ENCODE measurements around the gene MORN1. TPM values are rescaled to one million over a fixed set of nuclear protein-coding genes. Genes with fewer than 3 reads are reported as not detected.

MORN1 gene
- total RNA-seq, 1 donor from 2014 or later: 9.1 TPM

GRCh38 chr1:2323451-2323974 lies 67.8 kb downstream of the MORN1 start:
- intact Hi-C loops (cut with micrococcal nuclease): no loop called here

DNA sequence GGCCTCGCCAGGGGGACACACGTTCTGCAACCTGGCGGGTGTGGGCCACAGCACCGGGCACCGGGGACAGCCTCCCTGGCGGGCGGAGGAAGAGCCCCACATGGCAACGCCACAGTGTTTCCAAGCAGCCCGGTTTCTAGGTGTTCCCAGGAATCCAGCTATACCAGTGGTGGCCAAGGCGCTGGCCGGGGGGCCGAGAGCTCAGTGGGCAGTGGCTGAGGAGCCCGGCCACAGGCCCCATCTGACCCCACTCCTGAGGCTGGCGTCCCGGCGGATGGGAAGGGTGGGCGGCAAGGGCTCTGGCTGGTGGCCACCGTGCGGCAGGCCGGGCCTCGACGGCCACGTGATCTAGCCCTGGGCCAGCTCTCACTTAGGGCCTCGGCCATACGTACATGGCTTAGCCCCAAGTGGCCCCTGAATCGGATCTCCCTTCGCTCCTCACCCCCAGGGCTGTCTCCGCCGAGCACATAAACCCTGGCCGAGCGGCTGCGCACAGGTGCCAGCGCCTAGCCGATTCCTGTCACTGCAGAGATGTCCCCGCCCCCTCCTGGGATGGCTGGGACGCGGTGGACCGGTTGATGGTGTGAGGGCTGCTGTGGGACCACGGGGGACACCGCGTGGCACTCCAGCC lies 68.7 kb downstream of the MORN1 start:
- intact Hi-C loops (cut with micrococcal nuclease): no loop called here

GRCh38 chr1:2322065-2322571 lies 69.2 kb downstream of the MORN1 start:
- intact Hi-C loops (cut with micrococcal nuclease): no loop called here

DNA sequence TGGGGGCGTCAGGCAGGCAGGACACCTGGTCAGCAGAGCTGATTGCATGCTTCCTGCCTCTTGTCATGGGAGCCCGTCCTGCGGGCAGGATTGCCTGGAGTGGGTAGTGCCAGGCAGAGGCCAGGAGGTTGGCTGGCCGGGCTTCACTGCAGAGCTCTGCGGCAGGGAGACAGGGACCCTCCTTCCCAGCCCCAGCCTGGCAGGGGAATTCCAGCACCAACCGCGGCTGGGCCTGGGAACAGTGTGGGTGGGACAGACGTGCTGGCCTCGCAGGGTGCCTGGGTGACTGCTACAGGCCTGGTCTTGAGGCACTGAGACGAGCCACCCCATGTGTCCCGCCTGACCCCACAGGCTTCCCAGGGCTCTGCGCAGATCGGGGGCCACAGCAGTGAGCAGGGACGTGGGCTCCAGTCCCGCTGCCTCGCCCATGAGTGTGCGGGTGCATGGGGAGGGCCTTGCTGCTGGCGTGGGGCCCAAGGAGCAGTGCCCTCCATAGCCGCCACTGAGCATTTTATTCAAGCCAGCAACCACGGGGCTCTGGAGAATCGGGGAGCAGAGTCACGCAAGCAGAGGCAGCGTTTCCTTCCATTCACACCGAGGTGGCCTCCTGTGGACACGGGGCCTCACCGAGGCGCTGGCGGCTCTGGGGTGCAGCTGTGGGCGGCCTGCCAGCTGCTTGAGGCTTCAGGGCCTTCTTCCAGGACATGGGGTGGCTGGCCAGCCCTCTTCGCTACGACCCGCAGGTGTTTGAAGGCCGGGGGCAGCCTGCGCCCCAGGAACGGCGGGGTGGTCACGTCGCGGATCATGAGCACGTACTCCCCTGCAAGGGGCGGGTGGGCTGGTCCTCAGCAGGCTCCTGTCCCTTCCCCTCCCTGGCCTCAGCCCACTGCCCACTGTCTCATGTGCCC lies 70.3 kb downstream of the MORN1 start:
- intact Hi-C loops (cut with micrococcal nuclease): no loop called here

GRCh38 chr1:2320006-2320405 lies 71.3 kb downstream of the MORN1 start:
- intact Hi-C loops (cut with micrococcal nuclease): no loop called here

- intact Hi-C loops (cut with micrococcal nuclease): no loop called here
Measured at GRCh38 chr1:2319291-2319690, 72.1 kb downstream of the MORN1 start.

GRCh38 chr1:2318314-2319278 lies 72.8 kb downstream of the MORN1 start:
- intact Hi-C loops (cut with micrococcal nuclease): no loop called here

- intact Hi-C loops (cut with micrococcal nuclease): no loop called here
Measured at GRCh38 chr1:2317230-2318065, 73.9 kb downstream of the MORN1 start.

- intact Hi-C loops (cut with micrococcal nuclease): no loop called here
Measured at GRCh38 chr1:2316451-2316961, 74.8 kb downstream of the MORN1 start.

GRCh38 chr1:2315674-2316450 lies 75.5 kb downstream of the MORN1 start:
- intact Hi-C loops (cut with micrococcal nuclease): no loop called here

DNA sequence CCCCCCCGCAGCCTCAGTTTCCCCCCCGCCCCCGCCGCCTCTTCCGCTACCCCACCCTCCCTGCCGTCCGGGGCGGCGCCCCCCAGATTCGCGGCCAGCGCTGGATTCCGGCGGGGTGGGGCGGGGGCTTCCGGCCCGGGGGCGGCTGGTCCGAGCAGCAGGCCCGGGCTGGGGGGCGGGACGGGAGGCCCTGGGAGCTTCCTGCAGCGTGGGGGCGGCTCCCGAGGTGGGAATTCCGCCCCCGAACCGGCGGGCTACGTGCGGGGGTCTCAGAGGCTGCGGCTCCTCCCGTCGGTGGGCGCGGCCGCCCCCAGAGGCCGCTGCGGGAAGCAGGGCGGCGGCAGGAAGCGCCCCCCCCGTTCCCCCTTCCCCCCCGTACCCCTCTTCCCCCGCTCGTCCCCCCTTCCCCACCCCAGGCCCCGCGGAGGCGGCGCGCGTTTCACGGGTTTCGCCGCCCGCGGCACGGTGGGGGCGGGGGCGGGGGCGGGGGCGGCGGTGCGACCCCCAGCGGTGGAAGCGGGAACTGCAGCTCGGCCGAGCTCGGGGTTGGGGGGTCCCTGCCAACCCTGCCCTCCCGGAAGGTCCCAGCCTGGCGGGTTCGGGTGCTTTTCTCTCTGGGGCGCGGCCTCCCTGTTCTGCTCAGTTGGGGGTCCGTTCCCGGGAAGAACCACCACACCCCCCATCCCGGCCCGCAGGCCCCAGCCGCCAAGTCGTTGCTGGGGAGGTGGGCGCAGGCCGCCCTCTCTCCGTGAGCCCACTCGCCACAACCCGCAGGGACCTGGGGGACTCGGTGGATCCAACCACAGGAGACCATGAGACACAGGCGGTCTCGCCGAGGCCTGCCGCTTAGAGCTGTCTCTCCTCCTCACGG lies 76.3 kb downstream of the MORN1 start:
- intact Hi-C loops (cut with micrococcal nuclease): no loop called here

DNA sequence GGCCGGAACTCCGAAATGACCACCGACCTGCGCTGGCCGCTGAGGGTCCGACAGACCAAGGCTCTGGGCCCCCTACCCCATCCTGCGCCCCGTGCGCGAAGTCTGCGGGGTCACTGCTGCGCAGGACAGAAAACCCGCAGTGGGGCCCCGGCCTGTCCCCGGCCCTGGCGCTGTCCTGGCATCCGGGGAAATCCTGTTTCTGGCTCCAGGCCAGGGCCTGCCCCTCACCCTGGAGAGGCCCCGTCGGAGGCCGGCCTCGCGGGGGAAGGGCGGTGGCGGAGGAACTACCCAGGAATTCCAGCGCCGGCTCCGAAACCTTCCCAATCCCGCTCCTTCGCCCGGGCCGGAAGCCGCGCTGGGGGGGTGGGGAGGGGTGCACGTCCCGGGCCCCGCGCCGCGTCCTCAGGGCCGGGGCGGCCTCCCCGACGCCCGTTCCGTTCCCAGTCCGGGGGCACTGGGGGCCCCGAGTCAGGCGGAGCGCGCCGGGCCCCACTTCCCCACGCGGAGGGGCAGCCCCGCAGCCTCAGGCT lies 77.0 kb downstream of the MORN1 start:
- intact Hi-C loops (cut with micrococcal nuclease): no loop called here

DNA sequence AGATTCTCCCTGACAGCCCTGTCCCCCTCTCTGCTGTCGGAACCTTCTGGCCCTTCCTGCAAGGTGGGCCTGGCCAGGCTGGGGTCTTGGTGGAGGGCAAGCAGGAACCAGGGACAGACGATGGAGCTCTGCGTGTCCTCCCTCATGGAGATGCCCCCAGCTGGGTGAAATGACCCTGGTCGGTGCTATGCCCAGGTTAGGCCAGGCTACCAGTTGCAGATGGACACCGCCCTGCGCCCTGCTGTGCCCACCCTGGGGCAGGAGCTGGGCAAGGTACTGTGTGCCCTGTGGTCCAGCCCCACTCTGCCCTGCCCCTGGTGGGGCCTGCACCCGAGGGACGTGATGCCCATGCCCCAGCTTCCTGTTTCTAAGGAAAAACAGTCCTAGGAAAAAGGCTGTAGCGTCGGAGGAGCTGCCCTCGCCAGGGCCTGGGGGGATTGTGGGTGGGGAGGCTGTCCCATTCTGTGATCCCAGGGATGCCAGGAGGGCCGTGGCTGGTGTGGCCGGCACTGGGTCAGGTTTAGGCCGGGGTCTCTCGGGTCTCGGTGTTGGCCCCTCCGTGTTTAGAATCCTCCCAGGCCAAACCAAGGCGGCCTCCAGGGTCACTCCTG lies 77.6 kb downstream of the MORN1 start:
- intact Hi-C loops (cut with micrococcal nuclease): no loop called here

GRCh38 chr1:2312515-2313301 lies 78.6 kb downstream of the MORN1 start:
- intact Hi-C loops (cut with micrococcal nuclease): no loop called here

GRCh38 chr1:2312160-2312514 lies 79.2 kb downstream of the MORN1 start:
- intact Hi-C loops (cut with micrococcal nuclease): no loop called here

GRCh38 chr1:2311184-2312032 lies 79.9 kb downstream of the MORN1 start:
- intact Hi-C loops (cut with micrococcal nuclease): no loop called here

Data from T-helper 2 cell treated with Interferon-gamma antibody and Interleukin-4, amounts not matched to agents 100 ng/mL and 5 ng/mL, for 36 hours (primary cell).